ENCODE results near the gene NKIRAS1. TPM values are rescaled to one million over a fixed set of nuclear protein-coding genes. Genes with fewer than 3 reads are reported as not detected.
"Not testable (repeated sequence)": the region's sequence is repeated elsewhere in the genome, so short reads cannot be mapped to it uniquely, and the experiment has no call there.

The NKIRAS1 gene
- total RNA-seq, 1 donor from 2014 or later: 30.9 TPM

DNA sequence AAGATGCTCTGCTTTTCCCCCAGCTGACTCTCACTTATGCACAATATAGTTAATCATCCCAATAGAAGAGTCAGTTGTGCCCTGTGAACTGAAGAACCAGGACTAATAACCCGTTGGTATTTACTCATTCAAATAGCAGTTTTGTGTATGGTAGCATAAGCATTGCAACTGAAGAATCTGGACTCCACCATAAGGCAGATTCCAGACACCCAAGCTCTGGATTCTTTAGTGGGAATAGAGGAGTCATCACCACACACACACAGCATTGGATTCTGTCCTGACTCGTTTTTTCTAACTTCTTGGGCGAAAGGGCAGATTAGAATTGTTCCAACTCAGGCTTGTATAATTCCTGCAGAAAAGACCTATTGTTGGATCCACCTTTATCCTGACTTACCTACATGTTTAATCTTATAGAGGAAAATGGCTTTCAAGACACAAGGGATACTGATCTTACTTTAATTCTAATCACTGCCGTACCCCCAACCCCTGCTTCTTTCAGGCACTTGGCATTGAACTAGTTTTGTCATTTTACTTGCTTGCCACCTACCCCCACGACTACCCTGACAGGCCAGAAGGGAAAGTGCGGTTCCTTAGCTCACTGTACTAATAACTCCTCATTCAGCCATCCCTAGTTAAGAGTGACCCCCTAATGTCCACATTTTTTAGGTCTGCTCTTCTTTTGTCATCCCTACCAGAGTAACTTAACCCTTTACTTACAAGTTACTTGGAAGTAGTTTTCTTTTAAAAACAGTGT is 42.3 kb downstream of the NKIRAS1 start:
- no peaks in the 10 kb centered on the region for H3K27me3 ChIP-seq
- no peak for DNase-seq (ENCODE audit: low spot score)
- H4K20me1 ChIP-seq (ENCODE audit: low read depth): peaks cover 40% of the 10 kb centered on the region
- no peak overlapping the region for H3K4me3 ChIP-seq
- H3K9me3 ChIP-seq (ENCODE audit: low read depth): no peaks in the 10 kb centered on the region
- Mint-ChIP-seq H3K4me1 (peaks cover 9% of the 10 kb centered on the region), H3K4me3 (no peak overlapping the region), H3K27me3 (ENCODE audit: insufficient read depth, low read depth) (no peaks in the 10 kb centered on the region), H3K9me3 (peaks cover 31% of the 10 kb centered on the region), H3K27ac (no peak overlapping the region), H3K36me3 (peaks cover 20% of the 10 kb centered on the region)
- no peak overlapping the region for H3K9ac ChIP-seq
- no peaks in the 10 kb centered on the region for H3K36me3 ChIP-seq
- TF ChIP-seq EZH2phosphoT487 (IDR thresholded peaks at IDR 0.05): no peak
- TF ChIP-seq EZH2 (IDR thresholded peaks at IDR 0.05): no peak
- TF ChIP-seq, protein P1, sequence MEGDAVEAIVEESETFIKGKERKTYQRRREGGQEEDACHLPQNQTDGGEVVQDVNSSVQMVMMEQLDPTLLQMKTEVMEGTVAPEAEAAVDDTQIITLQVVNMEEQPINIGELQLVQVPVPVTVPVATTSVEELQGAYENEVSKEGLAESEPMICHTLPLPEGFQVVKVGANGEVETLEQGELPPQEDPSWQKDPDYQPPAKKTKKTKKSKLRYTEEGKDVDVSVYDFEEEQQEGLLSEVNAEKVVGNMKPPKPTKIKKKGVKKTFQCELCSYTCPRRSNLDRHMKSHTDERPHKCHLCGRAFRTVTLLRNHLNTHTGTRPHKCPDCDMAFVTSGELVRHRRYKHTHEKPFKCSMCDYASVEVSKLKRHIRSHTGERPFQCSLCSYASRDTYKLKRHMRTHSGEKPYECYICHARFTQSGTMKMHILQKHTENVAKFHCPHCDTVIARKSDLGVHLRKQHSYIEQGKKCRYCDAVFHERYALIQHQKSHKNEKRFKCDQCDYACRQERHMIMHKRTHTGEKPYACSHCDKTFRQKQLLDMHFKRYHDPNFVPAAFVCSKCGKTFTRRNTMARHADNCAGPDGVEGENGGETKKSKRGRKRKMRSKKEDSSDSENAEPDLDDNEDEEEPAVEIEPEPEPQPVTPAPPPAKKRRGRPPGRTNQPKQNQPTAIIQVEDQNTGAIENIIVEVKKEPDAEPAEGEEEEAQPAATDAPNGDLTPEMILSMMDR (IDR thresholded peaks at IDR 0.05): no peak
- H3F3A ChIP-seq (ENCODE audit: low read depth): no peaks in the 10 kb centered on the region
- no peak overlapping the region for H3K4me2 ChIP-seq
- no peak overlapping the region for H2AFZ ChIP-seq (replicated peaks)
- no peak overlapping the region for H3K27ac ChIP-seq
- H3K4me1 ChIP-seq: peaks cover 13% of the 10 kb centered on the region
- peaks cover 91% of the 10 kb centered on the region for H3K79me2 ChIP-seq (ENCODE audit: low read depth)

GRCh38 chr3:23873941-23874340 is 42.8 kb downstream of the NKIRAS1 start:
- Mint-ChIP-seq H3K27me3 (ENCODE audit: insufficient read depth, low read depth) (peaks cover 2% of the 10 kb centered on the region), H3K9me3 (peaks cover 27% of the 10 kb centered on the region), H3K4me3 (no peak overlapping the region), H3K36me3 (peaks cover 15% of the 10 kb centered on the region), H3K27ac (no peak overlapping the region), H3K4me1 (peaks cover 9% of the 10 kb centered on the region)
- no peak overlapping the region for H3K4me3 ChIP-seq
- H3K9me3 ChIP-seq (ENCODE audit: low read depth): no peaks in the 10 kb centered on the region
- H3F3A ChIP-seq (ENCODE audit: low read depth): no peaks in the 10 kb centered on the region
- no peak overlapping the region for H2AFZ ChIP-seq (replicated peaks)
- TF ChIP-seq, protein P1 (IDR thresholded peaks at IDR 0.05): no peak
- TF ChIP-seq EZH2phosphoT487 (IDR thresholded peaks at IDR 0.05) (no peak), EZH2 (IDR thresholded peaks at IDR 0.05) (no peak)
- peaks cover 91% of the 10 kb centered on the region for H3K79me2 ChIP-seq (ENCODE audit: low read depth)
- no peak overlapping the region for H3K4me2 ChIP-seq
- H3K9ac ChIP-seq: no peak overlapping the region
- H4K20me1 ChIP-seq (ENCODE audit: low read depth): peaks cover 40% of the 10 kb centered on the region
- peaks cover 13% of the 10 kb centered on the region for H3K4me1 ChIP-seq
- H3K36me3 ChIP-seq: no peaks in the 10 kb centered on the region
- H3K27me3 ChIP-seq: no peaks in the 10 kb centered on the region
- DNase-seq (ENCODE audit: low spot score): no peak
- no peak overlapping the region for H3K27ac ChIP-seq

GRCh38 chr3:23872330-23872729 is 44.5 kb downstream of the NKIRAS1 start:
- no peaks in the 10 kb centered on the region for H3K36me3 ChIP-seq
- H3K27me3 ChIP-seq: no peaks in the 10 kb centered on the region
- Mint-ChIP-seq H3K27ac (no peak overlapping the region), H3K4me1 (peaks cover 15% of the 10 kb centered on the region), H3K36me3 (peaks cover 4% of the 10 kb centered on the region), H3K9me3 (peaks cover 12% of the 10 kb centered on the region), H3K27me3 (ENCODE audit: insufficient read depth, low read depth) (peaks cover 4% of the 10 kb centered on the region), H3K4me3 (no peak overlapping the region)
- no peak overlapping the region for H2AFZ ChIP-seq (replicated peaks)
- no peaks in the 10 kb centered on the region for H3K9me3 ChIP-seq (ENCODE audit: low read depth)
- DNase-seq (ENCODE audit: low spot score): no peak
- no peak overlapping the region for H3K27ac ChIP-seq
- TF ChIP-seq, protein P1 (IDR thresholded peaks at IDR 0.05): no peak
- TF ChIP-seq EZH2 (IDR thresholded peaks at IDR 0.05) (no peak), EZH2phosphoT487 (IDR thresholded peaks at IDR 0.05) (no peak)
- H3K4me3 ChIP-seq: no peak overlapping the region
- H4K20me1 ChIP-seq (ENCODE audit: low read depth): peaks cover 48% of the 10 kb centered on the region
- H3K9ac ChIP-seq: no peak overlapping the region
- H3K4me1 ChIP-seq: peaks cover 17% of the 10 kb centered on the region
- no peak overlapping the region for H3K4me2 ChIP-seq
- H3F3A ChIP-seq (ENCODE audit: low read depth): no peaks in the 10 kb centered on the region
- H3K79me2 ChIP-seq (ENCODE audit: low read depth): peaks cover 91% of the 10 kb centered on the region

- H2AFZ ChIP-seq (replicated peaks); H3K27ac ChIP-seq; H3K36me3 ChIP-seq; H3K9me3 Mint-ChIP-seq; H3K4me3 Mint-ChIP-seq; H3K9ac ChIP-seq; H3K27me3 ChIP-seq; H3K27me3 Mint-ChIP-seq (ENCODE audit: insufficient read depth, low read depth); DNase-seq (ENCODE audit: low spot score); H3K27ac Mint-ChIP-seq; H3K36me3 Mint-ChIP-seq; H3K4me2 ChIP-seq; H3K9me3 ChIP-seq (ENCODE audit: low read depth); H3K4me3 ChIP-seq; H3F3A ChIP-seq (ENCODE audit: low read depth): not testable (repeated sequence)
- peaks cover 24% of the 10 kb centered on the region for H3K4me1 Mint-ChIP-seq
- peaks cover 50% of the 10 kb centered on the region for H4K20me1 ChIP-seq (ENCODE audit: low read depth)
- H3K79me2 ChIP-seq (ENCODE audit: low read depth): peaks cover 91% of the 10 kb centered on the region
- peaks cover 25% of the 10 kb centered on the region for H3K4me1 ChIP-seq
These were observed 45.4 kb downstream of the NKIRAS1 start for GRCh38 chr3:23871361-23871760.

DNA sequence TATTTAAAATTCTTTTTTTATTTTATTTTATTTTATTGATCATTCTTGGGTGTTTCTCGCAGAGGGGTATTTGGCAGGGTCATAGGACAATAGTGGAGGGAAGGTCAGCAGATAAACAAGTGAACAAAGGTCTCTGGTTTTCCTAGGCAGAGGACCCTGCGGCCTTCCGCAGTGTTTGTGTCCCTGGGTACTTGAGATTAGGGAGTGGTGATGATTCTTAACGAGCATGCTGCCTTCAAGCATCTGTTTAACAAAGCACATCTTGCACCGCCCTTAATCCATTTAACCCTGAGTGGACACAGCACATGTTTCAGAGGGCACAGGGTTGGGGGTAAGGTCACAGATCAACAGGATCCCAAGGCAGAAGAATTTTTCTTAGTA is 46.1 kb downstream of the NKIRAS1 start:
- not testable (repeated sequence) for H3K4me2 ChIP-seq; H3K27ac Mint-ChIP-seq; H3K27ac ChIP-seq; H3K4me3 Mint-ChIP-seq; H3K4me3 ChIP-seq; H3K27me3 Mint-ChIP-seq (ENCODE audit: insufficient read depth, low read depth); DNase-seq (ENCODE audit: low spot score); H3K36me3 Mint-ChIP-seq; H3K36me3 ChIP-seq; H3K9me3 ChIP-seq (ENCODE audit: low read depth); H3K9me3 Mint-ChIP-seq; H3K27me3 ChIP-seq; H3K9ac ChIP-seq; H2AFZ ChIP-seq (replicated peaks)
- Histone ChIP-seq H3K4me1 (peaks cover 32% of the 10 kb centered on the region), H3K79me2 (ENCODE audit: low read depth) (peaks cover 91% of the 10 kb centered on the region), H4K20me1 (ENCODE audit: low read depth) (peaks cover 51% of the 10 kb centered on the region), H3F3A (ENCODE audit: low read depth) (peaks cover 11% of the 10 kb centered on the region)
- H3K4me1 Mint-ChIP-seq: peaks cover 31% of the 10 kb centered on the region

All from neural progenitor cell (in vitro differentiated cells).